ENCODE measurements around the gene RUBCN. TPM values are rescaled to one million over a fixed set of nuclear protein-coding genes. Genes with fewer than 3 reads are reported as not detected.

The RUBCN gene
- total RNA-seq, 4 donors from 2014 or later, result 45.7 to 76.7 (median 69.8) TPM

DNA sequence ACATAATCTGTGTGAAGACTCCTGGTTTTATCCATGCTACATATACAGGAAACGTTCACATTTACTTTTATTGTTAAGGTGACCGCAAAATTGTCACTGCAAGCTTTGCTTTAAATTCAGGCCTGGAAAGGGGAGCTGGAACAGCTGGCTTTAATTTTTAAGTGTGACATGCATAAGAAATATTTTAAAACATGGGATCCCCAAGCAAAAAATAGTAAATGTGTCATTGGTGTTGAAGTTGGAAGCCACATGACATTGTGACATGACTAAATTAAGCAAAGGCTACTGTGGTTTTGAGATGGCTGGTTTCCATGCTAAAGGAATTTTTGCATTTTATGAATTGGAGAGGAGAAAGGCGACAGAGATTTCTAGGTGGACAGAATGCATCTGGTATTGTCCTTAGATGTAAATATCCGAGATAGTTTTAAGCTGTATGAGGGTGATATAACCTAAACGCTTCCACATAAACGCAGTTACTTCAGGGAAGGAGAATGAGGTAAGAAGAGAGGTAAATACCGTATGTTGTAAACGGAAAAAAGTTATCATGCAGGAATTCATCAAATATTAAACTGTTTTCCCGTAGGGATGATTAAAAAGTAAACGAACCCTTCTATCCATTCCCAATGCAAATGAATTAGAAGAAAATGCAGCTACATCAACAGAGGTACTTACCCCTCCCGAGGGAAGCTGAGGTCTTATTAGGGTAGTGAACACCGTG is 12.1 kb upstream of the RUBCN start:
- no peaks in the 10 kb centered on the region for H3K9me3 ChIP-seq
- peaks cover 32 to 35% (median 34%) of the 10 kb centered on the region in 4 donors for H3K4me1 ChIP-seq
- WGBS, result 26% methylated on average over 12 of the region's 12 CpGs
- no peaks in the 10 kb centered on the region for H3K27me3 ChIP-seq
- intact Hi-C loops (cut with DNase I), result no loop called here
- H3K4me3 ChIP-seq, result peak overlapping the region; percentile 84 to 93 (median 87)
- H3K27ac ChIP-seq (replicated peaks in 1 of 4), result peak overlapping the region; percentile 94 to 99 (median 96)
- no peak for DNase-seq (ENCODE audit: extremely low spot score)
- no peaks in the 10 kb centered on the region for H3K36me3 ChIP-seq
- TF ChIP-seq EP300 (IDR thresholded peaks at IDR 0.05) (no peak), POLR2AphosphoS5 (IDR thresholded peaks at IDR 0.05) (no peak), POLR2A (IDR thresholded peaks at IDR 0.05; ENCODE audit: low read depth) (no peak)
- TF ChIP-seq, protein P1, sequence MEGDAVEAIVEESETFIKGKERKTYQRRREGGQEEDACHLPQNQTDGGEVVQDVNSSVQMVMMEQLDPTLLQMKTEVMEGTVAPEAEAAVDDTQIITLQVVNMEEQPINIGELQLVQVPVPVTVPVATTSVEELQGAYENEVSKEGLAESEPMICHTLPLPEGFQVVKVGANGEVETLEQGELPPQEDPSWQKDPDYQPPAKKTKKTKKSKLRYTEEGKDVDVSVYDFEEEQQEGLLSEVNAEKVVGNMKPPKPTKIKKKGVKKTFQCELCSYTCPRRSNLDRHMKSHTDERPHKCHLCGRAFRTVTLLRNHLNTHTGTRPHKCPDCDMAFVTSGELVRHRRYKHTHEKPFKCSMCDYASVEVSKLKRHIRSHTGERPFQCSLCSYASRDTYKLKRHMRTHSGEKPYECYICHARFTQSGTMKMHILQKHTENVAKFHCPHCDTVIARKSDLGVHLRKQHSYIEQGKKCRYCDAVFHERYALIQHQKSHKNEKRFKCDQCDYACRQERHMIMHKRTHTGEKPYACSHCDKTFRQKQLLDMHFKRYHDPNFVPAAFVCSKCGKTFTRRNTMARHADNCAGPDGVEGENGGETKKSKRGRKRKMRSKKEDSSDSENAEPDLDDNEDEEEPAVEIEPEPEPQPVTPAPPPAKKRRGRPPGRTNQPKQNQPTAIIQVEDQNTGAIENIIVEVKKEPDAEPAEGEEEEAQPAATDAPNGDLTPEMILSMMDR (IDR thresholded peaks at IDR 0.05), result no peak

DNA sequence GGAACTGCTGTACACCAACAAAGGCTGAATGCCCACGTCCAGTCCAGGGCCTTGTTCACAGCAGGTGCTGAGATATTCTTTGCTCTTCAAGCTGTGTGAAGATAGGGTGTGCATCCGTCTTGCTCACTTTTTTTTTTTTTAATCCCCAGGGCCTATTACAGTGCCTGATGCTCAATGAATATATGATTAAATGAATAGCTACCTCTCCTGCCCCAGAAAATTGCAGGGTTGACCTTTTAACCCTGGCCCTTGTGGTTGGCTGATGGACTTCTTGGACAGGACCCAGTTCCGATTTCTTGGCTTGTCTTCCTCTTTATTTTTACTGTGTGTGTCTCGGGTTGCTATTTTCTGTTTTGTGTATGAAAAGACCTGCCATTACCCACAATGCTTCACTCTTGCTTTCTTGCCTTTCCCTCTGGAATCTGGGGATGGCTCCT is 10.1 kb upstream of the RUBCN start:
- Histone ChIP-seq H3K4me1 (peaks cover 14 to 24% (median 18%) of the 10 kb centered on the region in 4 donors), H3K4me3 (no peak overlapping the region), H3K27ac (replicated peaks in 1 of 4) (no peak overlapping the region), H3K9me3 (no peaks in the 10 kb centered on the region), H3K36me3 (no peaks in the 10 kb centered on the region), H3K27me3 (no peaks in the 10 kb centered on the region)
- 62% methylated on average over 4 of the region's 4 CpGs for WGBS
- intact Hi-C loops (cut with DNase I), result no loop called here
- TF ChIP-seq POLR2AphosphoS5 (IDR thresholded peaks at IDR 0.05), result no peak
- no peak for TF ChIP-seq EP300 (IDR thresholded peaks at IDR 0.05)
- TF ChIP-seq POLR2A (IDR thresholded peaks at IDR 0.05; ENCODE audit: low read depth), result no peak
- TF ChIP-seq, protein P1 (IDR thresholded peaks at IDR 0.05), result no peak
- DNase-seq (ENCODE audit: extremely low spot score), result no peak

DNA sequence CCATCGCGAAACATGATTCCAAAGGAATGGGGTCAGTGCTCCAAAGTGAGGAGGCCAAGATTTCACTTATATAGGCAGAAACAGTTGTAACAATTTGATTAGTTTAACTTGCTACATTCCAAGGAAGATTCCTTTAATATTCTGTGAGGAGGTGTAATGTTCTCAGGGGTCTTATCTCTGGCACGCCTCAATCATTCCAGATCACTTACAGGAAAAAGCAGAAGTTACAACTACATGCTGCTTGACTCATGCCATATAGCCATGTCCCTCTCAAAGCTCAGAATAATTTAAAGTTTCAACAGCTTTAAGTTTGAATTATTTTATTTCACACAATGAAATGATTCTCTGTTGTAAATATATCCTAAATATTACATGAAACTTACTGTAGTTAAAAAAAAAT is 9.5 kb upstream of the RUBCN start:
- H3K4me1 ChIP-seq, result peaks cover 9 to 18% (median 12%) of the 10 kb centered on the region in 4 donors
- 84% methylated on average over 3 of the region's 3 CpGs for WGBS
- H3K9me3 ChIP-seq, result no peaks in the 10 kb centered on the region
- TF ChIP-seq POLR2A (IDR thresholded peaks at IDR 0.05; ENCODE audit: low read depth), result no peak
- no peak for TF ChIP-seq EP300 (IDR thresholded peaks at IDR 0.05)
- H3K4me3 ChIP-seq, result no peak overlapping the region
- no peaks in the 10 kb centered on the region for H3K27me3 ChIP-seq
- no peak for DNase-seq (ENCODE audit: extremely low spot score)
- intact Hi-C loops (cut with DNase I), result no loop called here
- no peaks in the 10 kb centered on the region for H3K36me3 ChIP-seq
- no peak overlapping the region for H3K27ac ChIP-seq (replicated peaks in 1 of 4)

DNA sequence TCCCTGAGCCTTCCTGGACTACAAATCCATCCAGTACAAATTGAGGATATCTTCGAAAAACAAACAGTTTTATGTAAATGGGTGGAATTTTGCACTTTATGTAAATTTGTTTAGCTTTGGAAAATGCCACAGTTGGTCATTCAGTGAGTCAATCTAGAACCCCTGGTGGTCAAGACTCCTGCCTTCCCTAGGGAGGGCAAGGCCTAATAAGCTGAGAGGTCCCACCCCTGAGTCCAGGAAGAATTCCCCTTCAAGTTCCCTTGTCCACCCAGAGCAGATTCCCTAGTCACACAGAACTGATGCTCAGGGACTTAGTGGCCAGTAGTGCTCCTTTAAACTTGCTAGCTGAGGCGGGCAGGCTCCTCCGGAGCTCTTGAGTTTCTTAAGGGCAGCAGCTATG is 6.1 kb upstream of the RUBCN start:
- H3K9me3 ChIP-seq, result no peaks in the 10 kb centered on the region
- 75% methylated on average over 3 of the region's 3 CpGs for WGBS
- no peak overlapping the region for H3K4me3 ChIP-seq
- intact Hi-C loops (cut with DNase I), result no loop called here
- no peaks in the 10 kb centered on the region for H3K27me3 ChIP-seq
- no peak overlapping the region for H3K27ac ChIP-seq (replicated peaks in 1 of 4)
- H3K4me1 ChIP-seq, result peaks cover 2 to 12% (median 4%) of the 10 kb centered on the region in 4 donors
- no peak for TF ChIP-seq POLR2AphosphoS5 (IDR thresholded peaks at IDR 0.05)
- TF ChIP-seq POLR2A (IDR thresholded peaks at IDR 0.05; ENCODE audit: low read depth), result no peak
- TF ChIP-seq, protein P1 (IDR thresholded peaks at IDR 0.05), result no peak
- no peak for TF ChIP-seq EP300 (IDR thresholded peaks at IDR 0.05)
- H3K36me3 ChIP-seq, result no peaks in the 10 kb centered on the region
- no peak for DNase-seq (ENCODE audit: extremely low spot score)

DNA sequence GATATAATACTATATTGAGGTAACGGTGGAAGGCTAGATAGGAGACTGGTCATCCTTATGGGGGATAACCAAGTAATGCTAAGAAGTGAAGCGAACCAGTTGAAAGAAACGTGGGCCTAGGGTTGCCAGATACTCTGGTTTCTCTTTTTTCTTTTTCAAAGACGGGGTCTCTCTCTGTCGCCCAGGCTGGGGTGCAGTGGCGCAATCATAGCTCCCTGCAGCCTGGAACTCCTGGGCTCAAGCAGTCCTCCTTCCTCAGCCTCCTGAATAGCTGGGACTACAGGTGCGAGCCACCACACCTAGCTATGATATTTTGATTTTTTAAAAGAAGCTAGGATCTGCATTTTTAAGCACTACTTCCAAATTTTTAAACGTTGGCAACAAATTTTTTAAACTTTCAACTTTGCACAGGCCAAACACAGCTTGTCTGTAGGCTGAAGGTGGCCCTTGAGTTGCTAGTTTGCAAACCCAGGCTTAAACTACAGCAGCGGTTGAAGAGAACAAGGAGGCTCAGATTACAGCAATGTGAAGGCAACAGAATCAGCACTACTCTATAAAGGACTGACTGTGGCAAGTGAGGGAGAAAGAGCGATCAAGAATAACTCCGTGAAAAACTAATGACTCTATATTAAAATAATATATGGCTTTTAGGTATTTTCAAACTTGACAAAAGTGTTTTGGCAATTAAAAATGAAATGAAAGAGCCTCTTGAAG is 1.2 kb upstream of the RUBCN start:
- no peak for DNase-seq (ENCODE audit: extremely low spot score)
- Histone ChIP-seq H3K36me3 (no peaks in the 10 kb centered on the region), H3K4me3 (peak overlapping the region in 3 of 4 donors; percentile 81 to 97 (median 95)), H3K27ac (replicated peaks in 1 of 4) (peak overlapping the region; percentile 89 to 95 (median 92)), H3K4me1 (peaks cover 17 to 30% (median 27%) of the 10 kb centered on the region in 4 donors), H3K9me3 (no peaks in the 10 kb centered on the region), H3K27me3 (no peaks in the 10 kb centered on the region)
- TF ChIP-seq POLR2A (IDR thresholded peaks at IDR 0.05; ENCODE audit: low read depth), result no peak
- no peak for TF ChIP-seq EP300 (IDR thresholded peaks at IDR 0.05)
- TF ChIP-seq, protein P1 (IDR thresholded peaks at IDR 0.05), result no peak
- TF ChIP-seq POLR2AphosphoS5 (IDR thresholded peaks at IDR 0.05), result no peak
- 72% methylated on average over 11 of the region's 11 CpGs for whole genome bisulfite sequencing
- intact Hi-C loops (cut with DNase I), result no loop called here

Data from esophagus muscularis mucosa (tissue), 4 donors.